Measurements from ENCODE around the gene EPC2. TPM values are rescaled to one million over a fixed set of nuclear protein-coding genes. Genes with fewer than 3 reads are reported as not detected.
"Not testable (repeated sequence)": the region's sequence is repeated elsewhere in the genome, so short reads cannot be mapped to it uniquely, and the experiment has no call there.

The EPC2 gene
- polyA plus RNA-seq, 1 donor from 2014 or later = 2.9 TPM

DNA sequence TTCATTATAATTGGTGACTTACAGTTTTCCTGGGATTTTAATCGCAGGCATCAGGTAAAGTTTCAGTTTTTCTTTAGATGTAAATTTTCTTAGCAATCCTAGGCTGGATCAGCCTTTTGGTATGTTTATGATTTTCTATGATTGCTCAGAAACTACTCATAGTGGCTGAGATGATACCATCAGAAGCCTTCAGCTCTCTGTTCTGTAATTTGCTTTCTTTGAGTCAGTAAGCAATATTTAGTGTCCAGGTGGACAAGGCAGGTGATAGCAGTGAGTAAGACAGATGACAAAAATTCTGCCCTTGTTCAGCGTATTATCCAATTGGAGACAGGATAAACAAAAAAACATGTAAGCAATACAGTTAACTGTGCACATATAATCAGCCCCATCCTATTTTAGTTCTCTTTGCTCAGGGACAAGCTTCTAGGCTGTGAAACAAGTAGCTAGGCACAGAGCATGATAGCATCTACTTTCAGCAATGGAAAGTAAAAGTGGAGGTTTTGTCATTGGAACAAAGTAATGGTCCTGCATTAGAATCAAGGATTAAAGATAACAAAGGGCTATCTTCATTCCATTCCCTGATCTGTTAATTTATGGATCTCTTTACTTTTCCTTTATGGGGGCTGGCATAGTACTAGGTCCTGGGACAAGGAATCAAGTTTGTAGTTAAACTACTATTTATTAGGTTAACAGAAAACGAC lies 100.8 kb downstream of the EPC2 start:
- H3K9me3 Mint-ChIP-seq = no peaks in the 10 kb centered on the region
- H3K4me3 Mint-ChIP-seq = no peak overlapping the region
- no peak overlapping the region for H3K27ac Mint-ChIP-seq
- H3K27me3 Mint-ChIP-seq = no peaks in the 10 kb centered on the region
- peaks cover 5% of the 10 kb centered on the region for H3K36me3 Mint-ChIP-seq
- H3K4me1 Mint-ChIP-seq = peaks cover 15 to 48% (median 27%) of the 10 kb centered on the region in 3 donors

- peaks cover 5% of the 10 kb centered on the region for H3K36me3 Mint-ChIP-seq
- H3K27me3 Mint-ChIP-seq = no peaks in the 10 kb centered on the region
- H3K27ac Mint-ChIP-seq = no peak overlapping the region
- H3K4me3 Mint-ChIP-seq = no peak overlapping the region
- H3K9me3 Mint-ChIP-seq = no peaks in the 10 kb centered on the region
- H3K4me1 Mint-ChIP-seq = peaks cover 9 to 38% (median 21%) of the 10 kb centered on the region in 3 donors
Measured at GRCh38 chr2:148746973-148747372, 102.4 kb downstream of the EPC2 start.

DNA sequence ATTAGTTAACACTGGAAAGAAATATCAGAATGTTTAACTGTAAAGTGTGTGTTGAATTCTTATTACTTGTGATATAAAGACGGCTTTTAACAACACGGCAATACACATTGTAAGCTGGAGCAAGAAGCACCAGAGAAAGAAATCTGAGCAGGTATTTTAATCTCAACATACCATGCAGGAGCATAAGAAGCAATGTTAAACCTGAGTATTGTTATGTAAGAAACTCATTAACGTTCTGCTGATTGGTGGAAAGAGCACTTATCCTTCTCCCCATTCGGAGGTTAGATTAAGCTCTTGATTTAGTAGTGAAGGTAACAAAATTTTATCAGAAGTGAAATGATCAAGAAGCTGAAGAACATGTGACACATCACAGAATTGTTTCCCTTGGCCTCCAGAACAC lies 107.4 kb downstream of the EPC2 start:
- Mint-ChIP-seq H3K27me3 (no peaks in the 10 kb centered on the region), H3K4me1 (peaks cover 3 to 20% (median 9%) of the 10 kb centered on the region in 3 donors), H3K27ac (no peak overlapping the region), H3K9me3 (no peaks in the 10 kb centered on the region), H3K4me3 (no peak overlapping the region), H3K36me3 (peaks cover 10% of the 10 kb centered on the region)

GRCh38 chr2:148752977-148753376 lies 108.4 kb downstream of the EPC2 start:
- Mint-ChIP-seq H3K4me3 (no peak overlapping the region), H3K36me3 (peaks cover 10% of the 10 kb centered on the region), H3K27ac (no peak overlapping the region), H3K9me3 (no peaks in the 10 kb centered on the region), H3K4me1 (peaks cover 2 to 11% (median 3%) of the 10 kb centered on the region in 3 donors), H3K27me3 (no peaks in the 10 kb centered on the region)

DNA sequence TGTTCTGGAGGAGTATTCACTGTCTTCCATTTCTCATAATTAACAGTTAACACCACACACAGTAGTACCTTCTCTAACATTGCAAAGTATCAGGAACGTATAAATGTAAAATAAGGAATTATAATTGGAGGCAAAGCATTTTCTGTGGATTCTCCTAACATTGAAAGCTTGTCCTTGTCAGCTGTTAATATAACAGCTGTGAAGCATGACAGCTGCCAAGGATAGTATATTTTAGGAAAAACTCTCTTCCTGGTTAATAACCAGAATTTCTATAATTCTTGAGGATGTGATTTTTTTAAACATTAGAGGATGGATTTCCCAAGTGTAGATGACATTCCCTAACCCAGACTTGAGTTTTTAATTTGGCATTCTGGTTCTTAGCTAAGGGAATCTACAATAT lies 110.3 kb downstream of the EPC2 start:
- H3K4me1 Mint-ChIP-seq = peaks cover 1 to 10% (median 4%) of the 10 kb centered on the region in 3 donors
- no peaks in the 10 kb centered on the region for H3K27me3 Mint-ChIP-seq
- peaks cover 10% of the 10 kb centered on the region for H3K36me3 Mint-ChIP-seq
- H3K27ac Mint-ChIP-seq = no peak overlapping the region
- no peak overlapping the region for H3K4me3 Mint-ChIP-seq
- no peaks in the 10 kb centered on the region for H3K9me3 Mint-ChIP-seq

GRCh38 chr2:148756292-148756975 lies 111.9 kb downstream of the EPC2 start:
- H3K4me1 Mint-ChIP-seq = peaks cover 4% of the 10 kb centered on the region in 3 donors
- no peaks in the 10 kb centered on the region for H3K27me3 Mint-ChIP-seq
- H3K4me3 Mint-ChIP-seq = no peak overlapping the region
- no peak overlapping the region for H3K27ac Mint-ChIP-seq
- H3K36me3 Mint-ChIP-seq = peaks cover 7% of the 10 kb centered on the region
- no peaks in the 10 kb centered on the region for H3K9me3 Mint-ChIP-seq

GRCh38 chr2:148764815-148765214 lies 120.3 kb downstream of the EPC2 start:
- Mint-ChIP-seq H3K4me1 (peaks cover 0 to 4% (median 4%) of the 10 kb centered on the region in 3 donors), H3K27ac (no peak overlapping the region), H3K27me3 (no peaks in the 10 kb centered on the region), H3K36me3 (peaks cover 5% of the 10 kb centered on the region), H3K9me3 (no peaks in the 10 kb centered on the region), H3K4me3 (no peak overlapping the region)

DNA sequence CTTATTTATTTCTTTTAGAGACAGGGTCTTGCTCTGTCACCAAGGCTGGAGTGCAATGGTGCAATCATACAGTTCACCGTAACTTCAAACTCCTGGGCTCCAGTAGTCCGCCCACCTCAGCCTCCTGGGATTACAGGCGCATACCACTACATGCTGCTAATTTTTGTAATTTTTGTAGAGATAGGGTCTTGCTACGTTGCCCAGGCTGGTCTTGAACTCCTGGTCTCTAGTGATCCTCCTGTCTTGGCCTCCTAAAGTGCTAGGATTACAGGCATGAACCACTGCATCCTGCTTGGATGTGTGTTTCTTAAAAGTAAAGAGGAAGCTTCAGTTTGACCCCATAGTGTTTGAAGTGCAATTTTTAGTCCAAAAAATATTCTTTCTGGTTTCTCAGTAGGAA lies 125.5 kb downstream of the EPC2 start:
- Mint-ChIP-seq H3K9me3 (no peaks in the 10 kb centered on the region), H3K27ac (no peak overlapping the region), H3K36me3 (peaks cover 7% of the 10 kb centered on the region), H3K4me1 (peaks cover 0 to 4% (median 1%) of the 10 kb centered on the region in 3 donors), H3K27me3 (no peaks in the 10 kb centered on the region), H3K4me3 (no peak overlapping the region)

DNA sequence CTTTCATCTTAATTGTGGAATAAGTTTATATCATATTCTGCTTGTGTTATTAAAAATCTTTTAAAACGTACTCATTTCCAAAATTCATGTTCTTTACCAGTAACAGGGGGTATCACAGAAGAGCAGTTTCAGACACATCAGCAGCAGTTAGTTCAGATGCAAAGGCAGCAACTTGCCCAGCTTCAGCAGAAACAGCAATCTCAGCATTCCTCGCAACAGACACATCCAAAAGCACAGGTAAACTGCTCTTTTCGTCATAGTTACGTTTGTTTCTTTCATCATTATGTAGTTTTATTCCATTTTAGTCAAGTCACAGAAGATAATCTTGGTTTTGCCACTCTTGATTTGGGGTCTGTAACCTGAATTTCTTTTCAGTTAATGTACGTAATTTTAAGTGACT lies 137.0 kb downstream of the EPC2 start:
- H3K36me3 Mint-ChIP-seq = peaks cover 15% of the 10 kb centered on the region
- no peak overlapping the region for H3K27ac Mint-ChIP-seq
- no peaks in the 10 kb centered on the region for H3K9me3 Mint-ChIP-seq
- no peak overlapping the region for H3K4me3 Mint-ChIP-seq
- peaks cover 0 to 2% (median 0%) of the 10 kb centered on the region in 3 donors for H3K4me1 Mint-ChIP-seq
- H3K27me3 Mint-ChIP-seq = no peaks in the 10 kb centered on the region

GRCh38 chr2:148789059-148789458 lies 144.5 kb downstream of the EPC2 start:
- H3K27ac Mint-ChIP-seq = peak overlapping the region in 1 of 3 donors; percentile 25
- H3K4me3 Mint-ChIP-seq = no peak overlapping the region
- H3K27me3 Mint-ChIP-seq = no peaks in the 10 kb centered on the region
- no peaks in the 10 kb centered on the region for H3K9me3 Mint-ChIP-seq
- H3K4me1 Mint-ChIP-seq = no peaks in the 10 kb centered on the region
- peaks cover 15% of the 10 kb centered on the region for H3K36me3 Mint-ChIP-seq

DNA sequence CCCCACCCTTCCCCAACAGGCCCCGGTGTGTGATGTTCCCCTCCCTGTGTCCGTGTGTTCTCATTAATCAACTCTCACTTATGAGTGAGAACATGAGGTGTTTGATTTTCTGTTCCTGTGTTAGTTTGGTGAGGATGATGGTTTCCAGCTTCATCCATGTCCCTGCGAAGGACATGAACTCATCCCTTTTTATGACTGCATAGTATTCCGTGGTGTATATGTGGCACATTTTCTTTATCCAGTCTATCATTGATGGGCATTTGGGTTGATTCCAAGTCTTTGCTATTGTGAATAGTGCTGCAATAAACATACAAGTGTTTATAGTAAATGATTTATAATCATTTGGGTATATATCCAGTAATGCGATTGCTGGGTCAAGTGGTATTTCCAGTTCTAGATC lies 145.6 kb downstream of the EPC2 start:
- not testable (repeated sequence) for H3K4me3 Mint-ChIP-seq, H3K4me1 Mint-ChIP-seq, H3K9me3 Mint-ChIP-seq, H3K27me3 Mint-ChIP-seq
- H3K36me3 Mint-ChIP-seq = peaks cover 11% of the 10 kb centered on the region
- peak overlapping the region in 1 of 3 donors; percentile 25 for H3K27ac Mint-ChIP-seq

- no peak overlapping the region for H3K4me3 Mint-ChIP-seq
- no peaks in the 10 kb centered on the region for H3K27me3 Mint-ChIP-seq
- no peak overlapping the region for H3K27ac Mint-ChIP-seq
- no peaks in the 10 kb centered on the region for H3K9me3 Mint-ChIP-seq
- H3K36me3 Mint-ChIP-seq = peaks cover 2% of the 10 kb centered on the region
- H3K4me1 Mint-ChIP-seq = no peaks in the 10 kb centered on the region
Measured at GRCh38 chr2:148794558-148794957, 150.0 kb downstream of the EPC2 start.

DNA sequence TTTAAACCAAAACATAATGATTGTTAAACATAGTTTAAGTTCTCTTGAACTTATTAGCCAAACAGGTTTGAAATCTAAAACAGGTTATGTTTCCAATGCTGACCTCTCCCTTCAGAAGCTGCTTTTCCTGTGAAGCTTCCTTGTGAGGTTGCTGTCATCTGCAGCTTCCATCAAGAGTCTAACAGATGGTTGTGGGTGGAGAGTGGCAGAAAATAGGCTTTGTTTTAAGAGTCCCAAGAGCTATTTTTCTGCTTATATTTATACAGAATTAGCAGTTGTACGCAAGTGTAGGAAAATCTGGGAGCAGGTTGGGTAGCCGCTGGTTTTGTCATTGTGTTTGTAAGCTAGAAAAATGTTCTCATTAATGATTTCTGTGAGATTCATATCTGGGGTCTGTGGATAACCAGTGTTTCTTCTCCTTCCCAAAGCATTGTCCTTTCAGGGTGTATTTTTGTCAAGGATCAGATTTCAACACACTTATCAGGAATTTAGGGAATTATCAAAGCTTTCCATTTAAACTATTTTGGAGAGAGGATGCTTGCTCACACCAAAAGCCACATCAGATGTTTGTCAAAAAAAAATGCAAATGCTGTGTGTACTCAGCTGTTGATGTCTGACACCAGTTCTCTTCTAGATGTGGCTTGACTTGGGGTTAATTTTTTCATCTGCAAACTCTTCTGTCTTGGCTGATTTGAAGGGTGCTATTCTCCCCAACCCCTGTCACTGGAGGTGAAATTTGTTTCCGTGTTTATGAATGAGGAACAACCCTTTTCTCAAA lies 152.4 kb downstream of the EPC2 start:
- Mint-ChIP-seq H3K4me1 (no peaks in the 10 kb centered on the region), H3K36me3 (peaks cover 2% of the 10 kb centered on the region), H3K27ac (no peak overlapping the region), H3K4me3 (no peak overlapping the region), H3K9me3 (peaks cover 0 to under 1% (median 0%) of the 10 kb centered on the region in 3 donors), H3K27me3 (peaks cover 2% of the 10 kb centered on the region)

DNA sequence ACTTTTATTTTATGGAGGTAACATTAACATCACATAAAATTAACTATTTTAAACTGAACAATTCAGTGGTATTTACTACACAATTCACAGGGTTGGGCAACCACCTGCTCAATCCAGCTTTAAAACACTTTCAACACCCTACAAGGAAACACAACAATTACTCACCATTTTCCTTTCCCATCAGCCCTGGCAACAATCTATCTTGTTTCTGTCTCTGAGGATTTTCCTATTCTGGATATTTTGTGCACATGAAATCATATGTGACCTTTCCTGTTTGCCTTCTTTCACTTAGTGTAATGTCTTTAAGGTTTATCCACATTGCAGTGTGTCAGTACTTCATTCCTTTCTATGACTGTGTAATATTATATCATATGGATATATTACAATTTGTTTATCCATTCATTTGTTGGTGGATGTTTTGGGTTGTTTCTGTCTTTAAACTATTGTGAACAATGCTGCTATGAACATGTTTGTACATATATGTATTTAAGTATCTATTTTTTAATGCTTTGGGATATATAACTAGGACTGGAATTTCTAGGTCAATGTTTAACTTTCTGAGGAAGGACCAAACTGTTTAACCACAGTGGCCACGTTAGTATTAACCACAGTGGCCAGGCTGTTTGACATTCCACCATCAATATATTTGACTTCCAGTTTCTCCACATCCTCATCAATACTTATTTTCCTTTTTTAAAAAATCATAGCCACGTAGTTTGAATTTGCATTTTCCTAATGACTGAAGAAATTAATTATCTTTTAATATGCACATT lies 158.1 kb downstream of the EPC2 start:
- Mint-ChIP-seq H3K27ac (no peak overlapping the region), H3K4me3 (no peak overlapping the region), H3K36me3 (peaks cover 7% of the 10 kb centered on the region), H3K4me1 (no peaks in the 10 kb centered on the region), H3K9me3 (peaks cover 3 to 13% (median 12%) of the 10 kb centered on the region in 3 donors), H3K27me3 (peaks cover 10% of the 10 kb centered on the region)

DNA sequence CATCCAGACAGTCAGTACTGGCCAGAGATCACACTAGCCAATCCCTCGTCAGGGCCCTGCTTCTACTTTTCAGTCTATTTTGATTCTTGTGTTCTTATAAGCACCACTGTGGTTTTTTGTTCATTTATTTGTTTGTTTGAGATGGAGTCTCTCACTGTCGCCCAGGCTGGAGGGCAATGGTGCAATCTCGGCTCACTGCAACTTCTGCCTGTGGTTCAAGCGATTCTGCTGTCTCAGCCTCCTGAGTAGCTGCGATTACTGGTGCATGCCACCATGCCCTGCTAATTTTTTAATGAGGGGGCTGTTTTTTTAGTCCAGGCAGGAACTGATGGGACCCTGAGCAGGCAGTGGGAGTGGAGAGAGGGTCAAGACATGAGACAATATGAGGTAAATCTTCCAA lies 165.5 kb downstream of the EPC2 start:
- Mint-ChIP-seq H3K4me1 (peaks cover 8 to 18% (median 15%) of the 10 kb centered on the region in 3 donors), H3K27me3 (peaks cover 14% of the 10 kb centered on the region), H3K27ac (no peak overlapping the region), H3K36me3 (peaks cover 3% of the 10 kb centered on the region), H3K9me3 (peaks cover 0 to 7% (median 4%) of the 10 kb centered on the region in 3 donors), H3K4me3 (no peak overlapping the region)
